Myocyte (in vitro differentiated cells): ENCODE measurements around the gene VPS13D. TPM values are rescaled to one million over a fixed set of nuclear protein-coding genes. Genes with fewer than 3 reads are reported as not detected.

Experiments
- DNase-seq: peaks from one replicate; pipeline ENCODE4 v3.0.0-alpha.2; 2012; ENCODE audit warnings: low read depth
- total RNA-seq: library from RNA; depleted of rRNA; stranded (reverse); fragments of >200 nt; gene quantifications from 2 replicates; pipeline ENCODE4 v1.2.3, GENCODE V29; 2014

The VPS13D gene
- total RNA-seq, 1 donor from 2014 or later: 23.0 TPM

DNA sequence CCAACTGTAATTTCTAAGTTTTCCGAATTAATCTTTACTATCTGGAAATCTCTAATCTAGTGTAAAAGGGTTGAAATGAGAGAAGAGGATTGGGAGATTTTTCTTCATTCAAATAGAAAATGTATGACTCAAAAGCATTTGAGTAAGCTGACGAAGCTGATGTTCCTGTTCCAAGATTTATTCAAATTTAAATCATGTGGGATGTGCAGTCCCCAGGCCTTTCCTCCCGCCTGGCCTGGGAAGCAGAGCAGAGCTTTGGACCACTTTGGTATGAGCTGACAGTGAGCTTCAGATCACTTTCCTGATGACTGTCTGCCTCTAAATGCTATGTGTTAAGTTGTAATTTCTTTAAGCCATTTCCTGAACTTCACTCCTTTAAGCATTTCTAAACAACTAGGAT, 196.2 kb downstream of the VPS13D start:
- no peak for DNase-seq

DNA sequence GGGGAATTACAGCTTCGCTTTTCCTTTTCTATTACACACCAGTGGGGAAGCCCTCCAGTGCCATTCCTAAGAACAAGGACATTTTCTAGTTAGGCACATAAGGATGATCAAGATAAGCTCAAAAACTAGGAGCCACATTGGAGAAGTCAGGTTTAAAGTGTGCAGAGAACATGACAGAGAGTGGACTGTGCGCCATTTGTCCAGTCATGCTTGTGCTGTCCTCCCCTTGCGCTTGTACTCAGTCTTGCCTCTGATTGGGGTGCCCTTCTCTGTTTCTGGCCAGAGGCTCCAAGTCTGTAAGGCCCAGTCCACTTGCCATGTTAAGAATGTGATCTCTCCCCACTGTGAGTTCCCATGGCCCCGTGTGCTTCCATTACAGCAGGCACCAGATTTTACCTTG, 198.5 kb downstream of the VPS13D start:
- DNase-seq: no peak

DNA sequence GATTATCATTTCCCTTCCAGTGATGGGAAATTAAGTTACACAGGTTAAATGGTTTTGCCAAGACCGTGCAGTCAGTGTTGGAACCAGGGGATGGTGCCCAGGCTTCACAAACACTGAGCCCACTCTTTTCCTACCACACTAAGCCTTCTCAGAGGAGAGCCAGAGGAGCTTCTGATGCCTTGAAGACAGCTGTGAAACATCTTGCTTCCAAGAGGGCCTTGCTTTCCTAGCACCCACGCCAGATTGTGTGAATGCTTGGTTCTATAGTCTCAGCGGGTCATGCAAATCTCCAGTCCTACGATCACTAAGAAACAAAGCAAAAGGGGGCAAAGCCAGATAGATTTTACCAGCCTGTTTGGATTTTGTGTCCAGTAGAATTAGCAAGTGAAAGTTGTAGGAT, 200.7 kb downstream of the VPS13D start:
- no peak for DNase-seq

DNA sequence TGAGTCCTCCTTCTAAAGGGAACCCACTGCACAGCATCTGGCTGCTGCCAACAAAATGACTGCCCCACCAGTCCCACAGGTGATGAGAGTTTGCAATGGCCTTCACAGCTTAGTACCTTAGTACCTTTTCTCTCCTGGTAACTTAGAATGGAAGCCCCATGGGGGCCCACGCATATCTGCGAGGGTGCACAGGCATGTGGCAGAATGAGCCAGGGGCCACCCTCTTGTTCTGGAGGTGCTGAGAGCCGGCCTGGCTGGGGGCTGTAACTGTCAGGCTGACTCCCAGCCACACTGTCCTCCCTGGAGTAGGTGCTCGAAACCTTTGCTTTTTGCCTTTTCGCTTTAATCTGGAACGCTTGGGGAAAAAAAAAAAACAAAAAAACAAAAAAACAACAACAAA, 203.1 kb downstream of the VPS13D start:
- DNase-seq: no peak

DNA sequence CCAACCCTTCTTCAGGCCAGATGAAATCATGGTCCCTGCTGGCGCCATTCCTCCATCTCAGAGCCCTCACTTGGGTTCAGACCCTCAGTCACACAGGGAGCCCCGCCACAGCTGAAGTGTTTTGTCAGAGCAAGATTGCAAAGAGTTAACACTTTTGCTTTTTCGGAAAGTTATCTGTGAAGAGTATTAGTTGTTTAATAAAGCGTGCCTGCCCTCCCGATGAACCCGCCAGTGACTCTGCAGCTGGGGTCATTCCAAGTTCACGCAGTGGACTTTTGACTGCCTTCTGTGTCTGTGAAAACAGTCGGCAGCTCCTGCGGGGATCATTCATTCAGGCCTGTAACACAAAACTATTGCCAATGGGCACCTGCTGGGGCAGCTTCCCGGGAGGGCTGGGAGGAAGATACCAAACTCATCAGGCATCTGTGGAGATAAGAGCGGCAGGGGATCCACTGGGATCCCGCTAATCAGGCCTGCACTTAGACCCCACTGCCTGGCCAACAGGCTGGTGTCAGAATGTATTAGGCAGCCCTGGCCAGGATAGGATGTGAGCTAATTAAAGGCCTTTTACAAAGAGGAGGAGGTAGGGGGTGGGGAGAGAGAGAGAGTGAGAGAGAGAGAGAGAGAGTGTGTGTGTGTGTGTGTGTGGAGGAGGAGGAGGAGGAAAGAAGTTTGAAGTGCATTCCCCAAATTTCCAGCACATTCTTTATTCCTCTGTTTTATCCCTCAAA, 203.7 kb downstream of the VPS13D start:
- DNase-seq: peak; percentile 72

DNA sequence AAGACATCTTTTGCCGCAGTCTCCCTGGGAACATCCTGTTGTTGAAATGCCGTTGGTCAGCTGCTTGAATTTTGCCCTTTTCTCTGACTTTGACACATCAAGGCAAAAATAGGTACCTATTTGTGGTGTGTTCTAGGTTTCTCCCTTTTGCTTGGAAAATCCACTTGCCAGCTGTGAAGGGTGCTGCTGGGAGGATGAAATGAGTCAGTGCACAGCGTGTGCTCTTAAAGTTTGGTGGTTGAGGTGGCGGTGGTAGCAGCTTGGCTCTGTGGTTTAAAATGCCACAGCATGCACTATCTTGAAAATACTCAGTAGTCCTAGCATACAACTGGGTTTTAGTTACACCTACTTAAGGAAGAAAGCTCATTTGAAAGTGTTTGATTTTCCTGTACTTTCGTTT, 204.3 kb downstream of the VPS13D start:
- DNase-seq: peak; percentile 90

DNA sequence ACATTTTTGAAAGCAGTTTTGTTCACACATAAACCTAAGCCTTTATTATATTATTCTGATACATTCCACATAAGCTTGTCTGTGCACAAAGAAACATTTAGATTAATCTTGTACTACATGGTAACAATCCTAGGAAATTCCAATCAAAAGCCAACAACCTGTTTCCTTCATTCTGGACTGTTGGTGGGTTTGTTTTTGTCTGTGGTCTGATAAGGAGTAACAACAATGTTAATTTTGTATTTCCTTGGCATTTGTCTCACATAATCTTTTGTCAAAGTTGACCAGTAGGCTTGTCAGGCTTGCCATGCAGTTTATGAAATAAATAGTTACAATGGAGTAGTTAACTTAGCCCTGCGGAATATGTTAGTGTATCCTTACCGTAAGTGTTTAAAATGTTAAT, 204.9 kb downstream of the VPS13D start:
- DNase-seq: no peak

DNA sequence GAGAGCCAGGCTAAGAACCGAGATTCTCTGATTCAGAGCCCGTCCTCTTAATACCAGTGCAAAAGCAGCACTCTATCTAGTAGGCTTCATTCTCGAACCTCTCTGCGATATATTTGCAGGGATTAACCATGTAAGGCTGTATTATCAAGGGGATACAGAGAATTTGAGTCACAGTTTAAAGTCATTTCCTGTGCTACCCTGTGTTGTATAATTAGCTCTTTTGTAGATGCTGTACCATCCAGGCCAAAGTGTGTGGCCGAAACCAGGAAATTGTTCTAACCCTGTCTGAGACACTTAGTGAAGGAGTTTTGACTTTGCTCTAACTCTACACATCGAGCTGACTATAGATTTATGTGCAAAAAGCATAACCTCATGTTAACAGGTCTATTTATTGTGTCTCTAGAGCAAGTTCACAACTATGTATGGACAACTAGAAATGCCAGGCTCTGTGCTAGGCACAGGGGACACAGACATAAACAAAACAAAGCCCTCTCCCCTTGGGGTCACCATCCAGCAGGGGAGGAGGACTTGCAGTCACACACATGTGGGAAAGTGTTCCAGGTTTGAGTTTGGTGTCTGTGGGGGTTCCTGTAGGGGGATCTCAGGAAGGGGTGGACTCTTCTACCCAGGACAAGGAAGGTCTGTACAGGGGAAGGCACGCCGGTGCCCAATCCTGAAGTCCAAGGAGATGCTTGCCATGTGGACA, 206.0 kb downstream of the VPS13D start:
- DNase-seq: no peak

DNA sequence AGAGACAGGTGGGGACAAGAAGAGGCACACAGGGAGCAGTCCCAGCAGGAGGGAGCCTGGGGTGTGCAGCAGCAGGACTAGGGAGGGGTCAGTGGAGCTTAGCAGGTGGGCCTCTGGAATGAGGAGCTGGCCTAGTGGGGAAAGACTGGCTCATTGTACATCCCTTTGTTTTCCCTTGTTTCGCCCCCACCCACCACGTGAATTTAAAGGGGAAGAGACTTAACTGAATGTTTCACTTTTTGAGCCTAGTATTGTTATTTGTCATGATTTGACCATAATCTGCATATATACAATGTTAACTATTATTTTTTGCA, 206.5 kb downstream of the VPS13D start:
- no peak for DNase-seq

DNA sequence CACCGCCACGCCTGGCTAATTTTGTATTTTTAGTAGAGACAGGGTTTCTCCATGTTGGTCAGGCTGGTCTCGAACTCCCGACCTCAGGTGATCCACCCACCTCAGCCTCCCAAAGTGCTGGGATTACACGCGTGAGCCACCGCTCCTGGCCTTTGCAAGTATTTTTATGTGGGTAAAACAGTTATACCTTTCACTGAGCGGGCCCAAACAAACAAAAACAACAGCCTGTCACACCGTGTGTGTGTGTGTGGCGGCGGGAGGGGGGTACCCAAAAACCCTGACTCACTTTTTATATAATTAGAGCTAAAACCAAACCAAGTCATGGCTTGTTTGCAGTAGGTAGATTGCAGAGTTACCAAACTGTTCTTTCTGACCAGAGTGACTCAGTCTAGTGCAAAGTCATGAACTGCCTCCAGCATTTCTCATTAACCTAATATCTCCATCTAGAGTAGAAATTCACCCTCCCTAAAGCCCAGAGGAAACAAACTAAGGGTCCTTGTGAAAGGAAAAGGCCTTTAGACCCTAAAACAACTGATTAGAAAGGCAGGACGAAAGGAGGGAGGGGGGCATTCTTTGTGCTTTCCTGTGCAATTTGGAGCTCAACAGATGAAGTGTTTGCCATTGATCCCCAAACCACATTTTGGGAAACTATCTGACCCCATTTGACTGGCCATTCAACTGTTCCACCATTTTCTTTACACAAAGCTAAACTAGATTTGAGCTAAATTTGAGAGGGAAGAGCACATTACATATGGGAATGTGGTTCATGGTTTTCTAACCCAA, 207.2 kb downstream of the VPS13D start:
- no peak for DNase-seq

DNA sequence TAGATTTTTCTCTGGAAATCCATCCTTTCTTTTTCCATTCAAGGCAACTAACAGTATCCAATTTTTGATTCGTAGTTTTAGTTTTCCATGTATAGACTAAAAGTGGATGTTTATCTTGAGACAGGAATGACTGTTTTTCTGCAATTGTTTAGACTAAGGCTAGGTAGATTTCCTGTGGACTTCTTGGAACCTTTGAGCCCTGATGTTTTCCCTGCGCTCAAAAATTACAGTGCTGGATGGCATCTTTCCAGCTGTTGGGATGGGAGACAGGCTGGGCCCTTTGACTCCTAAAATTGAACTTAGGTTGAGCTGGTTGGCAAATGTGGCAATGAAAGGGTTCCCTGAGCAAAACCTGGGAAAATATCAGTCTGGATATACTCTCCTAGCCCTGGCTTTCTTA, 207.8 kb downstream of the VPS13D start:
- no peak for DNase-seq

DNA sequence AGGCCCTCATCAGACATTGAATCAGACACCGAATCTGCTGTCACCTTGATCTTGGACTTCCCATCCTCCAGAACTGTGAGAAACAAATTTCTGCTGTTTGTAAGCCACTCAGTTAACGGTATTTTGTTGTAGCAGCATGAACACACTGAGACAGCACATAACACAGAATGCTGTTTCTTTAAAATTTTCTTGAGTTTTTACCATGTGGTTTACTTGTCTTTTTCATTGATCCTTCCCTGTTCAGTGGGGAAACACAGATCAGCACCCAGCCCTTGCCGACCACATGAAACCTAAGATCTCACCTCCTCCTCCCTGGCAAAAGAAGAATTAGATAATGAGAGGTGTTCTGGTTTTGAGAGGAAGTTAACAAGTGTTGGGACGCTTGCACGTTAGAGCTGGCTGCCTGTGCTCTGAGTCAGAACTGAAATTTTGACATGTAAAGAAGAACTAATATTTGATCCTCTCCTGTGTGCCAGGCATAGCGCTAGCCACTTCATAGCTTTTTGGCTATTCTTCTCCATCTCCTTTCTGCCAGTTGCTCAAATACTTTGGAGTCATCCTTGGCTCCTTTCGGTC, 208.6 kb downstream of the VPS13D start:
- no peak for DNase-seq

DNA sequence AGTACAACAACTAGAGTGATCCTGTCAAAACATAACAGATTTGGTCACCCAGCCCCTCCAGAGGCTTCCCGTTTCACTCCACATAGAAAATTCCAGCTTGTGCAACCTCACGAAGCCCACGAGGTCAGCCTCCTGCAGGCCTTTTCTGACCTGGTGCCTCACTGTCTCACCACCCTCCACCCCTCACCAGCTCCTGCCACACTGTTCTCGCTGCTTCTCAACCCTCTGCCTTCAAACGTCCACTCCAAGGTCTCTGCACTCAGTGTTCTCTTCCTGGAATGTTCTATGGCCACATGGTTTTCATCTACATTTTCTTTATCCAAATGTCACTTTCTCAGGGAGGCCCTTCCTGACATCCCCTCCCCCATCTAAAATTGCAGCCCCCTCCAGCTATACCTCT, 209.2 kb downstream of the VPS13D start:
- no peak for DNase-seq

DNA sequence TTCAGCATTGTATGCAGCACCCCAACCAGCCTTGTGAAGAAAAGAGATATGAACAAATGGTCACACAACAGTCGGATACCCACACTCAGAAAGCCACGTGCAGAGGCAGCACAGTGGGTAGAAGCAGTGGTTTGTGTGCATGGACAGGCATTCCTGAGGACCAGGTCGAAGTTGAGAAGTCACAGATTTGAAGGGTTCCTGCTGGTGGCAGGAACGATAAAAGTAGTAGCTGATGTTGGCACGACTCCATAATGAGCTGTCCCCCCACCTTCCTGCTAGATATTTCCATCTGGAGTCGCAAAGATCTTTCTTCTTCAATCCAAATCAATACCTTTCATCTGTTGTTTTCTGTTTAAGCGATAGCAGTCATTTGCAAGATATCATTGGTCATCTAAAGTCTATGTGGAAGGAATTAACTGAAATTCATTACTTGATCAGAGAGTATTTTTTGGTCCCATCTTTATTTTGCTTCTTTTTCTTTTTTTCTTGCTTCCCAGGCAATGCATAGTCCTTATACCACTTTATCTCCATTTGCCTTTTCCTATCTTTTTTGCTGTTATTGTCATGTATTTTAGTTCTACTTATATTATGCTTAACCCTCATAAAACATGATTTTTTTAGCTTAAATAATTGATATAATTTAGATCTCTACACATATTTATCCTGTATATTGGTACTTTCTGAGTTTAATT, 211.7 kb downstream of the VPS13D start:
- no peak for DNase-seq

DNA sequence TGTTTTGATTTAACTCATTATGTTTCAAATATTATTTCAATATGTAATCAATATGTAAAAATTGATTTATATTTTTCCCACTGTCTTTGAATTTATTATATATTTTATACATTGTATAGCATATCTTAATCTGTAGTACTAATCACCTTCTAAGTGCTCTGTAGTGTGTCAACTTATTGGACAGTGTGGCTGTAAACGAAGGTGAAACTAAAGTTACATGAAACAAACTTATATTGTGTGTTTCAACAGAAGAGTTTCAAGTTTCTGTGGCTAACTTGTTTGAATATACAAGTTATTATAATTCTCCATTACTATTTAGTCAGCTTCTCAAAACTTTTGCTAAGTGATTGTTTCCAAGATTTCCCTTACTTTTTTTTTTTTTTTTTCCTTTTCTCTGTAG, 212.4 kb downstream of the VPS13D start:
- DNase-seq: no peak

DNA sequence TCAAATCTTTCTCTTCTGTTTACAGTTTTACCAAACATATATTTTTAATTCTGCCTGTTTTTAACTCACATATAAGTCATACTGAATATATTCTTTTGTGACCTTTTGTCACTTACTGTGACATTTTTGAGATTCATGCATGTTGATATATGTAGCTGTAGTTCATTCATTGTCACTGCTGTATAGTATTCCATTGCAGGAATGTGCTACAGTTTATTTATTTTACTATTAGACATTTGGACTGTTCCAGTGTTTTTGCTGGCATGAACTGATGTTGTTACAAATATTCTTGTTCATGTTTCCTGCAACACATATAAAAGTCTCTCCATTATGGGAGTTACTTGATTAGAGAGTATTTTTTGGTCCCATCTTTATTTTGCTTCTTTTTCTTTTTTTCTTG, 213.3 kb downstream of the VPS13D start:
- DNase-seq: no peak

DNA sequence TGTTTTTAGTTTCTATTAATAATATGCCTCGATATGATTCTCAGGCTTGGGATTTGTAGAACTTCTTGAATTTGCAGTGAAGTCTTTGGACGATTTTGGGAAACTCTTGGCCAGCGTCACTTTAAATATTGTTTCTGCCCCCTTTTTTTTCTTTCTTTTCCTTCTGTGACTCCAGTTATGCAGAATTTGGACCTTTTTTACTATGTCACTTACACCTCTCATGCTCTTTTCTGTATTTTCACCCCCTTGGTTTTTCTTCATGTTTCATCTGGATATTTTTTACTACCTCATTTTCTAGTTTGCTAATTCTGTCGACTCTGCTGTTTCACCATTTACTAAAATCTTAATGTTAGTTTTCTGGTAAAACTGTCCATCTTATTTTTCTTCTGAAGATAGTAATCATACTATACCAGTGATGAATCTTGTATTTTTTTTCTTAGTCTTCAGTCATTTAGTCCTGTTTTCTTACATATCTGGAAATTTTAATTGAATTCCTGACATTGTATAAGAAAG, 214.6 kb downstream of the VPS13D start:
- no peak for DNase-seq

DNA sequence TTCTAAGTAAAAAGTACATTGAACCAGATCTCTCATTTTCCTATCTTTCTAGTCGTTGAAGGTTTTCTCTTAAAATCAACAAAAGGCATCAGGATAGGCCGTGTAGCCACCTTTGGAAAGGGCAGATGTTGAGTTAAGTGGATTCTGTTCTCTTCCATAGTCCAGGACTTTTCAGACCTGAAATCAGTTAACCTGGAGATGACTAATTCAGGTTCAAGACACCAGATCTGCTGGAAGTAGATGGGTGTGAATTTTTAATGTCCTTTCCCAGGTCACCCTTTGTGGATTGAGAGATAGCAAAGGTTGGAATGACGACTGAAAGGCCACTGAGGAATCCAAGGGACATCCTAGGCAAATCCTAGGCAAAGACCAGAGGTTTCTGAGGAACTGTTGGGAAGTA, 215.4 kb downstream of the VPS13D start:
- DNase-seq: no peak

DNA sequence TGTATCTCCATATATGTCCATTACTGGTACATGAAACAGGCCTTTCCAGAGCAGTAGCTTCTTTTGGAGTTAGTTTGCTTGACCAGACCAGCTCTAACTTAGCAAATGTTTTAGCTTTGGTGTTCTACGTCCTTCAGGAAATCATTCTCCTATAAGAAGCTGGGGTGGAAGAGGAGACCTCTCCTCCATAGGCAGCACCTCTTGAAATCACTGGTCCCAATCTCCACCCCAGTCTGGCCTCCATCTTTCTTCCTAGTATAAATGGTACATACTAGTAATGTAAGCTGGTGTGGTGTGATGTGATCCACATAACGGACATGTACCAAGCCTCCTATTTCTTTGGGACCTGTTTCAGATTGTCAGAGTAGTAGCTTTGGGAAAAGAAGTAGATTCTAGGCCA, 216.8 kb downstream of the VPS13D start:
- DNase-seq: no peak

DNA sequence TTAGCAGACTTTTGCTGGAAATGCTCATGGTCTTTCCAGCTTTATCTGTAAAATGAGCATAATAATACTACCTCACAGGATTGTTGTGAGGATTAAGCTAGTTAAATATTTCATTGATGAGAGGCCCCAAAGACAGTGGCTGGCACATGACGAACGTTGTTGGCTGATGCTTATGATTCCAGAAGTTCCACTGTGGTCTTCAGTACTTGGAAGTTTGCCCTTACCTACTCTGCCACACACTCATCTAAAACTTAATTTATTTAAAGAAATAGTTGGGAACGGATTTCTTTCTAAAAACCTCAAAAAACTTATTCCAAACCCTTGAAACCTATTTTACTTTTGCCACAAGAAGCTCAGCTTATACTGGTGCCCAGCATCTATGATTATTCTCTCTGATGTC, 217.5 kb downstream of the VPS13D start:
- peak; percentile 73 for DNase-seq

DNA sequence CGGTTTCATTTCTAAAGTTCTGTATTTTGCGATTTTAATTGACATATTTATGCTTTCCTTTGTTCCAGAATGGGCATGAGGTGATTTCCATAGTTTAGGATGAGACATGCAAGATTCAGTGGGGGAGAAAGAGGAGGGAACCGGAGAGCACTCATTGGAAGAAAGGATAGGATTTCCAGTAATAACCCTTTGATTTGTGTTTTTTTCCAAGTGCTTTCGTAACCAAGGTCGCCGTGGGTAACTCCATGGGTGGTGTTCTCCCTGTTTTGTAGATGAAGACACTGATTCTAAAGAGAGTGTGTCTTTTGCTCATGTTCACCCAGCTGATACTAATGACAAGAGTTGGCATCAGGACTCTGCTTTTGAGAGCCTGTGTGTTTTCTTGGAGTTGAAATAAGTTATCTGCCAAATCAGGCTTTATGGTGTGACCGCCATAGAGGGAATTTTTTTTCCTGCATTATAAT, 218.1 kb downstream of the VPS13D start:
- no peak for DNase-seq
